Stomach (tissue), 9 donors: Measurements from ENCODE around the gene ARMH1. TPM values are rescaled to one million over a fixed set of nuclear protein-coding genes. Genes with fewer than 3 reads are reported as not detected.

ENCODE experiments used
- DNase-seq, 2 donors: peaks; one replicate each; pipeline versions ENCODE4 v3.0.0 to v3.0.0-alpha.2; 2013 to 2019
- H3K27ac ChIP-seq, 5 donors: fragments of 200-600 bp in 4 of 5; sonication (generic) in 4 of 5; one replicate each; pipeline ENCODE4 v1.5.1; 2013 to 2019; ENCODE audit warnings: mild to moderate bottlenecking in 1 of 5, moderate library complexity in 1 of 5
- H3K27me3 ChIP-seq, 3 donors: fragments of 200-600 bp; sonication (generic); one replicate each; pipeline ENCODE4 v1.5.1; 2017 to 2019; ENCODE audit warnings: mixed run types in 1 of 3
- H3K36me3 ChIP-seq, 4 donors: fragments of 200-600 bp; sonication (generic); 1 replicate in 3 of 4; 2 replicates in 1 of 4; pipeline ENCODE4 v1.5.1; 2016 to 2019
- H3K4me1 ChIP-seq, 4 donors: fragments of 200-600 bp; sonication (generic); one replicate each; pipeline ENCODE4 v1.5.1; 2016 to 2019
- H3K4me3 ChIP-seq, 4 donors: fragments of 200-600 bp; sonication (generic) in 3 of 4; one replicate each; pipeline ENCODE4 v1.5.1; 2016 to 2019; ENCODE audit warnings: mild to moderate bottlenecking in 1 of 4
- H3K9me3 ChIP-seq, 4 donors: fragments of 200-600 bp; sonication (generic); one replicate each; pipeline ENCODE4 v1.5.1; 2016 to 2019
- CTCF ChIP-seq, 7 experiments: fragments of 450-650 bp in 4 of 7; fragments of 200-600 bp in 3 of 7; sonication (generic) in 3 of 7; IDR thresholded peaks; one replicate each; pipeline ENCODE4 v1.5.1; 2016 to 2019; ENCODE audit warnings: antibody characterized with exemption in 7 of 7, control low read depth in 2 of 7, mild to moderate bottlenecking in 1 of 7
- EP300 ChIP-seq: sonication (generic); formaldehyde crosslinking; IDR thresholded peaks from one replicate; pipeline ENCODE4 v1.6.1; 2017; ENCODE audit warnings: antibody characterized with exemption
- POLR2A ChIP-seq, 4 donors: fragments of 450-650 bp; IDR thresholded peaks; one replicate each; pipeline ENCODE4 v1.6.1; 2016; ENCODE audit warnings: antibody characterized with exemption in 4 of 4, control low read depth in 2 of 4, mild to moderate bottlenecking in 1 of 4, moderate library complexity in 1 of 4
- POLR2AphosphoS5 ChIP-seq, 3 donors: sonication (generic); formaldehyde crosslinking; IDR thresholded peaks; one replicate each; pipeline ENCODE4 v1.6.1; 2016; ENCODE audit warnings: antibody characterized with exemption in 3 of 3
- WGBS, 5 donors: extraction: QIAGEN DNeasy Blood & Tissue Kit in 3 of 5; methylation state at CpG; one replicate each; pipeline versions ENCODE4 v1.1.5 to v1.1.7; 2013 to 2018; 5-methylcytosine and 5-hydroxymethylcytosine counted together
- intact Hi-C: fragments of 100-400 bp; cut with DNase I; formaldehyde crosslinking; loops from one replicate; pipeline ENCODE4 v1.15.1; 2023; ENCODE audit warnings: low total_unique reads
- polyA plus RNA-seq, 3 donors: library from polyadenylated mRNA; stranded (reverse); fragments of 200-250 nt; gene quantifications; one replicate each; pipeline ENCODE4 v1.2.3, GENCODE V29; 2013
- total RNA-seq, 5 donors: library from RNA; depleted of rRNA; stranded (reverse); fragments of >200 nt; gene quantifications; one replicate each; pipeline versions ENCODE4 v1.1.0 to v1.2.3, GENCODE V29; 2014 to 2016
- donor health status: healthy with polysubstance abuse.
- donor health status: Bipolar disorder and iron deficiency.
- donor health status: healthy.

Gene ARMH1
- total and polyA plus RNA-seq, 8 donors = 3.3 to 8.6 (median 4.4) TPM; not detected in 3

- no peak overlapping the region for H3K4me3 ChIP-seq
- peak in 1 of 2 donors; percentile 61 for DNase-seq
- TF ChIP-seq POLR2A (IDR thresholded peaks at IDR 0.05) (no peak), CTCF (IDR thresholded peaks at IDR 0.05) (no peak), POLR2AphosphoS5 (IDR thresholded peaks at IDR 0.05) (peak in 1 of 3 donors; percentile 58), EP300 (no peak)
- peak overlapping the region; percentile 59 to 99 (median 93) for H3K27ac ChIP-seq
- H3K4me1 ChIP-seq = peaks cover 24 to 62% (median 32%) of the 10 kb centered on the region in 4 donors
- H3K9me3 ChIP-seq = no peaks in the 10 kb centered on the region
- H3K27me3 ChIP-seq = no peaks in the 10 kb centered on the region
- H3K36me3 ChIP-seq = no peaks in the 10 kb centered on the region
- 64 to 78% (median 72%) methylated on average over 5 of the region's 5 CpGs for WGBS, 5 donors
- intact Hi-C loops = no loop called here
Measured at GRCh38 chr1:44676484-44677200, 2.1 kb downstream of the ARMH1 start.

GRCh38 chr1:44677201-44677766, 2.8 kb downstream of the ARMH1 start:
- H3K27ac ChIP-seq = peak overlapping the region; percentile 4 to 99 (median 93)
- H3K36me3 ChIP-seq = no peaks in the 10 kb centered on the region
- no peak overlapping the region for H3K4me3 ChIP-seq
- intact Hi-C loops = no loop called here
- peaks cover 24 to 56% (median 28%) of the 10 kb centered on the region in 4 donors for H3K4me1 ChIP-seq
- no peaks in the 10 kb centered on the region for H3K27me3 ChIP-seq
- H3K9me3 ChIP-seq = no peaks in the 10 kb centered on the region
- TF ChIP-seq CTCF (IDR thresholded peaks at IDR 0.05) (peak in 5 of 7 experiments; percentile 23 to 71 (median 39)), POLR2A (IDR thresholded peaks at IDR 0.05) (no peak)
- WGBS, 5 donors = 48 to 60% (median 50%) methylated on average over 6 of the region's 6 CpGs
- peak in 1 of 2 donors; percentile 50 for DNase-seq

GRCh38 chr1:44678120-44678519, 3.6 kb downstream of the ARMH1 start:
- H3K9me3 ChIP-seq = no peaks in the 10 kb centered on the region
- H3K4me3 ChIP-seq = no peak overlapping the region
- DNase-seq = no peak
- H3K36me3 ChIP-seq = no peaks in the 10 kb centered on the region
- TF ChIP-seq POLR2AphosphoS5 (IDR thresholded peaks at IDR 0.05) (no peak), EP300 (no peak), CTCF (IDR thresholded peaks at IDR 0.05) (no peak), POLR2A (IDR thresholded peaks at IDR 0.05) (no peak)
- peaks cover 19 to 48% (median 20%) of the 10 kb centered on the region in 4 donors for H3K4me1 ChIP-seq
- WGBS, 5 donors = 86 to 94% (median 90%) methylated on average over 2 of the region's 2 CpGs
- intact Hi-C loops = no loop called here
- H3K27ac ChIP-seq = peak overlapping the region in 1 of 5 donors; percentile 99
- no peaks in the 10 kb centered on the region for H3K27me3 ChIP-seq

- WGBS, 5 donors = 82 to 92% (median 88%) methylated on average over 4 of the region's 4 CpGs
Measured at GRCh38 chr1:44678626-44679025, 4.1 kb downstream of the ARMH1 start.

More at GRCh38 chr1:44678626-44679025, 4.1 kb downstream of the ARMH1 start:
- Histone ChIP-seq H3K9me3 (no peaks in the 10 kb centered on the region), H3K4me3 (no peak overlapping the region), H3K4me1 (peaks cover 14 to 43% (median 15%) of the 10 kb centered on the region in 4 donors), H3K27ac (no peak overlapping the region), H3K36me3 (no peaks in the 10 kb centered on the region), H3K27me3 (no peaks in the 10 kb centered on the region)
- intact Hi-C loops = no loop called here
- no peak for DNase-seq
- TF ChIP-seq POLR2AphosphoS5 (IDR thresholded peaks at IDR 0.05) (no peak), POLR2A (IDR thresholded peaks at IDR 0.05) (no peak), EP300 (no peak), CTCF (IDR thresholded peaks at IDR 0.05) (no peak)
